Stimulated activated CD8-positive, alpha-beta memory T cell treated with anti-CD3 and anti-CD28 coated beads, Interleukin-12 subunit alpha, Interleukin-12 subunit beta, amount 100 ng/mL, for 4 hours (primary cell): ENCODE data around the gene NPLOC4.
"Not testable (repeated sequence)": the region's sequence is repeated elsewhere in the genome, so short reads cannot be mapped to it uniquely, and the experiment has no call there.

ENCODE experiments used
- DNase-seq: peaks from one replicate; pipeline ENCODE4 v3.0.0-alpha.2; 2020; ENCODE audit warnings: low read depth

NPLOC4 gene

DNA sequence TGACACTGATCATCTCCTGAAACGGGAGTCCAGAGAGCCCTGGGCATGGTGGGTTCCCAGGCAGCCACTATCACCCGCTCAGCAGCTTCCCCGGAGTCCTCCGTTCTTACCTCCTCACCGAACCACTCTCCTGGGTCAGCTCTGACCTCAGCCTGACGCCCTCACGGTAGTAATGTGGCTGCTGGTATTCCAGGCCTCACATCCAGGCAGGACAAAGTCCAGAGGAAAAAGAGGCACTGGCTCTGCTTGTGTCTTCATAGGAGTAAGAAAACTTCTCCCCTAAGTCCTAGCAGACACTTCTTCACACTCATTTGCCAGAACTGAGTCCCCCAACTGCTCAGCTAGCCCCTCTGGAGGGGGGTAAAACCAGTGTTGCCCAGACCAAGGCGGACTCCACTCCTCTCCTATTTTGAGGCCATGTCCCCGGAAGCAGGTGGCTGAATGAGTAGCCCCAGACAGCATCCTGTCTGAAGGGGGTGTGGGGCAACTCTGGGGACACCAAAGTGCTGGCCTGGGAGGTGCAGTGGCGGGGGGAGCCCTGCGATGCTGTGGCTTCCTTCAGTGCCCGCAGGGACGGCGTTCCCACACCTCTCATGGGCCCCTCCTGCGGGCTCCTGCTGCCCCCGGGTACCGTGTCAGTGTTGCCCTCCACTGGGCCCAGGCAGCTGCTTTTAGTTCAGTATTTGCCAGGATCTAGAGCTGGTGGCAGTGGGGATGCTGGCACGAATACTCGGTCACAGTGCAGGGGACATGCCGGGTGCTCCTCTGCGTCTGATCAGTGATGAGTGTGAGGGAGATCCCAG, 103.4 kb downstream of the NPLOC4 start:
- DNase-seq = no peak

- DNase-seq = no peak
Measured at GRCh38 chr17:81532490-81533287, 104.2 kb downstream of the NPLOC4 start.

- DNase-seq = not testable (repeated sequence)
Measured at GRCh38 chr17:81531998-81532404, 104.9 kb downstream of the NPLOC4 start.

GRCh38 chr17:81531013-81531412, 105.9 kb downstream of the NPLOC4 start:
- DNase-seq = not testable (repeated sequence)

DNA sequence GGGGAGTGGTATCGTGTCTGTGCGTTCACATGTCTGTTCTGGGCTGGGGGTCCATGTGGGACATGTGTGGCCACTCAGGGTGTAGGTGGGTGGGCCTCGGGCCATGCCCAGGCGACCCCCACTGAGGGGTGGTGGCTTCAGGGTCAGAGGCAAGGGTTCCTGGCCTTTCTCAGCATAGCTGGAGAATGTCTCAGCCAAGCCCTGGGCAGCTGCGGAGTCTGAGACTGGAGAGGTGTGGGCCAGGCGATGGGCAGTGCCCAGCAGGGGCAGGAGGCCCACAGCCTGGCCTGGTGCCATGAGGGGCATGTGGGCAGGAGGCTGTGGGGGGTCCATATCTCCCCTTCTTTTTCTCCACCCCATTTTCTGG, 107.5 kb downstream of the NPLOC4 start:
- DNase-seq = no peak

DNA sequence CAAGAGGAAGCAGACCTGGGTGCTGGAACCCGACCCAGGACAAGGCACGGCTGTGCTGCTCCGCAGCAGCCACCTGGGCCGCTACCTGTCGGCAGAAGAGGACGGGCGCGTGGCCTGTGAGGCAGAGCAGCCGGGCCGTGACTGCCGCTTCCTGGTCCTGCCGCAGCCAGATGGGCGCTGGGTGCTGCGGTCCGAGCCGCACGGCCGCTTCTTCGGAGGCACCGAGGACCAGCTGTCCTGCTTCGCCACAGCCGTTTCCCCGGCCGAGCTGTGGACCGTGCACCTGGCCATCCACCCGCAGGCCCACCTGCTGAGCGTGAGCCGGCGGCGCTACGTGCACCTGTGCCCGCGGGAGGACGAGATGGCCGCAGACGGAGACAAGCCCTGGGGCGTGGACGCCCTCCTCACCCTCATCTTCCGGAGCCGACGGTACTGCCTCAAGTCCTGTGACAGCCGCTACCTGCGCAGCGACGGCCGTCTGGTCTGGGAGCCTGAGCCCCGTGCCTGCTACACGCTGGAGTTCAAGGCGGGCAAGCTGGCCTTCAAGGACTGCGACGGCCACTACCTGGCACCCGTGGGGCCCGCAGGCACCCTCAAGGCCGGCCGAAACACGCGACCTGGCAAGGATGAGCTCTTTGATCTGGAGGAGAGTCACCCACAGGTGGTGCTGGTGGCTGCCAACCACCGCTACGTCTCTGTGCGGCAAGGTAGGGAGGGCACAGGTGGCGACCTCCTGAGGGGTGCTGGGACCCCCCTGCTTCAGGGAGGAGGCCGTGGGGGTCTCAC, 108.1 kb downstream of the NPLOC4 start:
- no peak for DNase-seq

DNA sequence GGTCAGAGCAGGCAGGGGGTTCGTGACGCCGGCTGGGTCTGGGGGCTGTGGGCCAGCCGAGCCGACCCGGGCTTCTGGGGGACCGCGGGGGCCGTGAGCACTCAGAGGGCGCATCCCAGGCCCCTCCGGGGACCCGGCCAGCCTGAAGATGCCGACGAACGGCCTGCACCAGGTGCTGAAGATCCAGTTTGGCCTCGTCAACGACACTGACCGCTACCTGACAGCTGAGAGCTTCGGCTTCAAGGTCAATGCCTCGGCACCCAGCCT, 108.6 kb downstream of the NPLOC4 start:
- no peak for DNase-seq

DNA sequence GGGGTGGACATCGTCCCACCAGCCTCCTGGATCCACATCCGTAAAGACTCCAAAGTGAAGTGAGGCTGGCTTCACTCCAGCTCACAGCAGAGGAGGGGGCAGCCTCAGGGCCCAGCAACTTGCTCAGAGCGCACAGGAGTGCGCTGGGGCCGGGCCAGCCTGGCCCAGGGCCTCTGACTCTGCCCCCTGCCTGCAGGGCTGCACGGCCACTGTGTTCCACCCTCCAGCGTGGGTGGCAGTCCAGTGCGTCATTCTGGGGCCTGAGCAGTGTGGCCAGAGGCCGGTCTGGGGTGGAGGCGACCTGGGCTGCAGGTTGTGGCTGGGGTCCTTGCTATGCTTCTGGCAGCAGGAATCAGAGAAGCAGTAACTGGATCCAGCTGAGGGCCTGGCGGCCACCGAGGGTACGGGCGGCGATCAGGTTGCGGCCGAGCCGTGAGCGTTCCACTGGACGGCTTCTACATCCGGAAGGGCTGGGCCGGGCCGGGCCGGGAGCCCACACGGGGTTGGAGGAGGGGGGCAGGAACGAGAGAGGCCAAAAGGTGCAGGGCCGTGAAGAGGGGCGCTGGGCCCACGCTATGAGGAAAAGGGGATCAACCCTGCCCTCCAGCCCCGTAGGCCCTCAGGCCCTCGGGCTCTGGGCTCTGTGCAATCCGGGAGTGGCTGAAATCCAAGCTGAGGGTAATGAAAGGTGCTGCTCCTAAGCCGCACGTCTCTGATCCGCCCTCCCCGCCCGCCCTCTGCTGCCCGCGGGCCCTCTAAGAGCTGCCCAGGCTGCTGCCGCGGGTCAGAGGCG, 109.1 kb downstream of the NPLOC4 start, which contains the start of gene FSCN2:
FSCN2 (plus strand) TSS at position 787 of the 793 bp plus-strand sequence. CDS start 155 bp downstream, outside the sequence.
- DNase-seq = no peak

- no peak for DNase-seq
Measured at GRCh38 chr17:81526662-81527571, 110.0 kb downstream of the NPLOC4 start.

- no peak for DNase-seq
Measured at GRCh38 chr17:81524865-81525159, 112.1 kb downstream of the NPLOC4 start.

DNA sequence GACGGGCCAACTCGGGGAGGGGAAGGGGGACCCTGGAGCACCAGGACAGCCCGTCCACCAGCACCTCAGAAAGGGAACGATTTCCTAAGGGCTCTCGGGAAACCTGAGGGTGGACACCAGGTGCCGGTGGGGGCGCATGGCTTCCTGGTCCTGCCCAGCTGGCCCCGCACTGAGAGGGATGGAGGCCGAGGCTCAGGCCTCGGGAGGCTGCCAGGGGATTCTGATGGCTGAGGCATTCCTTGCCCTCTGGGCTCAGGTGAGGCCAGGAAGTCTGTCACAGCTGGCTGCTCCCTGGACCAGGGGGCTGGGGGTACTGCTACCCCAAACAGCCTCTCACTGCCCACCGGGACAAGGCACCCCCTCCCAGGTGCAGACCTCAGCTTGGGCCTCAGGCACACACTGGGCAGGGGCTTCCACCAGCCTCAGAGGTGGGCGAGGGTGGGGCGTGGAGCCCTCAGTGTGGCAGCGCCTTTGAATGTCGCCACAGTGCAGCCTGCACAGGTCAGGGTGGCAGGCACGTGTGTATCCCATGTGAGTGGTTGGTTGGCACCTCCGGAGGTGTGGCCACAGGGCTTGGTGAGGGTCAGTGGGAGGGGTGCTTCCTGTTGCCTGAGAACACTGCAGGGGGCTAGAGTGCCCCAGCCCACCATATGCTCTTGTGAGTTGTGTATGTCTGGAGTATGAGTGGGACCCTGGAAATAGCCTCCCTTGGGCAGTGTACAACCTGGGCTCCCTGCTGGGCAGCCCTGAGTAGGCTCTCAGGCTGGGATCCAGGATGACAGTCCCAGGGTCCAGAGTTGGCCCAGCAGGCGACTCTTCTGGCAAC, 112.7 kb downstream of the NPLOC4 start:
- DNase-seq = no peak

DNA sequence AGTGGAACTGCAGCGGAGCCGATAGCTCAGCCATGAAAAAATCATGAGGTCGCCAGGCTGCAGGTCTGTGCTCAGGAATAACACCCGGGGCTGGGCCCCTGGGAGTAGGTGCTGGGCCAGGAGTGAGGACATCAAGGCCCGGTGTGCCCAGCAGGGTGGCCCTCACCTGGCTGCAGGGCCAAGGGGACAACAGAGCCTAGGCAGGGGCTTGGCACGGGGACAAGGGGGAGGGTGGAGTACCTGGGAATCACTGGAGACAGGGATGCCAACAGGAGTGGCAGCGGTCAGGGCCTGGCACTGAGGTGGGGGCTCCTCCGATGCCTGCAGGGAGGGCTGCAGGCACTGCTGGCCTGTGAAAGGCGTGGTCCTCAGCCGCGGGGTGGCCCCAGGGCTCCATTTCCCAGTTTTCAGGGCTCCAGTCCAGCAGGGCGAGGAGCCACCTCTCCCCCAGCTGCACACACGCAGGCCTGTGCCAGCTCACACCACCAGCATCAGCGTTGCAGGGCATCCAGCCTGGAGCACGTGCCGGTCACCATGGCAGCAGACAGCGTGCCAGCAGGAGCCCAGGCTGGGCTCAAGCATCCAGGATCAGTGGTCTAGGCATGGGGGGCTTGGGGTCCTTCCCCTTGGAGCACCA, 113.4 kb downstream of the NPLOC4 start:
- no peak for DNase-seq

DNA sequence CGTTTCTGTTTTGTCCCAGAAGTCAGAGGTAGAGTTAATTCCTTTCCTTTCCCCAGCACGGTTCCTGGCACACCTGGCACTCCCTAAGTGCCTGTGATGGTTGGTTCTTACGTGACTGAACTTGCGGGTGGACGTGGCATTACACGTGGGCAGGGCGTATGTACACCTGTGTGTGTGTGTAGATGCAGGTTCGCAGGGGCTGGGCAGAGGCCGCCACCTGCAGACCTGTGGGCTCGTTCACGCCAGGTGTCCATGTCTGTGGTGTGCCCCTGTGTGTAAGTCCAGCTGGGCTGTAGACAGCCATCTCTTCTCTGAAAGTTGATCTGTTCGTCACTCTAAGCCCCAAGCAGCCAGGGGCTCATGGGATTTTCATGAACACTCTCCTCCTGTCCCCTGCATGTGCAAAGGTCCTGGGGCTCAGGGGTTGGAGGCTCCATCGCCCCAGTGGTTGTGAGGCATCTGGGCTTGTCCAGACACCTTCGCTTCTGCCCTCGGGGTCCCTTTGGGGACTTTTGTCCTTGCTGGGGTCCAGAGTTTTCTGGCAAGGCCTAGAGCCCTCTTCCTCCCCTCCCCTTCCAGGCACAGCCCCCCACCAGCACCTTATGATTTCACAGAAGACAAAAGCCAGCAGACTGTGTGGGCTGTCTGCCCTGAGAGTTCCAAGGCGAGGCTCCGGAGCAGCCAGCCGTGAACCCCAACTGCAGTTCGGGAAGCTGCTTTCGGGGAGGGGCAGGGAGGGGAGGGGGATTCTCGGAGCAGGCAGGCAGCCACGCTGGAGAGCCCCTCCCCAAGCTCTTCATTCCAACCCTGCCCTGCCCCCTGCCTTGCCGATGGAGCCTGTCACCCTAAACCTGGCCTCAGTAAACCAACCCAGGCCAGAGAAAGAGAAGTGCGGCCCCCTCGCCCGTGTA, 114.2 kb downstream of the NPLOC4 start:
- DNase-seq = no peak

- no peak for DNase-seq
Measured at GRCh38 chr17:81520021-81520901, 116.7 kb downstream of the NPLOC4 start.

GRCh38 chr17:81519284-81520020, 117.5 kb downstream of the NPLOC4 start:
- DNase-seq = peak; percentile 59

- no peak for DNase-seq
Measured at GRCh38 chr17:81518785-81519283, 118.1 kb downstream of the NPLOC4 start.
